GM12873 (cell line): ENCODE measurements around the gene KATNB1.

ENCODE experiments used
- CTCF ChIP-seq: IDR thresholded peaks from 2 replicates; pipeline ENCODE4 v1.5.1; 2012; ENCODE audit warnings: low read depth, mild to moderate bottlenecking, moderate library complexity, low read length, control low read depth; ENCODE audit not compliant: insufficient read depth; ENCODE audit errors: missing control alignments

The KATNB1 gene

GRCh38 chr16:57747996-57748395 lies 12.4 kb downstream of the KATNB1 start:
- TF ChIP-seq CTCF: no peak

- TF ChIP-seq CTCF: no peak
Observed at GRCh38 chr16:57748596-57748995, 13.0 kb downstream of the KATNB1 start.

GRCh38 chr16:57749101-57749692 lies 13.6 kb downstream of the KATNB1 start:
- no peak for TF ChIP-seq CTCF

- TF ChIP-seq CTCF: no peak
Observed at GRCh38 chr16:57749856-57750452, 14.4 kb downstream of the KATNB1 start.

- TF ChIP-seq CTCF: no peak
Observed at GRCh38 chr16:57750796-57751538, 15.4 kb downstream of the KATNB1 start.

- no peak for TF ChIP-seq CTCF
Observed at GRCh38 chr16:57751539-57752202, 16.1 kb downstream of the KATNB1 start.

- no peak for TF ChIP-seq CTCF
Observed at GRCh38 chr16:57752203-57752580, 16.6 kb downstream of the KATNB1 start.
